Ishikawa (cell line): ENCODE measurements around the gene CDT1.

ENCODE experiments used
- CEBPB ChIP-seq: IDR thresholded peaks from 2 replicates; pipeline ENCODE4 v1.6.1; 2012
- EP300 ChIP-seq: IDR thresholded peaks from 2 replicates; pipeline ENCODE4 v1.6.1; 2012; ENCODE audit warnings: borderline replicate concordance
- MAX ChIP-seq: IDR thresholded peaks from 2 replicates; pipeline ENCODE4 v1.6.1; 2012
- NFIC ChIP-seq: IDR thresholded peaks from 2 replicates; pipeline ENCODE4 v1.6.1; 2012
- RAD21 ChIP-seq: IDR thresholded peaks from 2 replicates; pipeline ENCODE4 v1.6.1; 2012; ENCODE audit warnings: low read depth
- TEAD4 ChIP-seq: IDR thresholded peaks from 2 replicates; pipeline ENCODE4 v1.6.1; 2012
- YY1 ChIP-seq: IDR thresholded peaks from 2 replicates; pipeline ENCODE4 v1.6.1; 2012; ENCODE audit warnings: low read depth

GRCh38 chr16:88807626-88808453 lies 4.3 kb downstream of the CDT1 start:
- no peak for TF ChIP-seq EP300
- TF ChIP-seq RAD21 = no peak
- TF ChIP-seq NFIC = no peak
- TF ChIP-seq YY1 = no peak
- no peak for TF ChIP-seq TEAD4
- no peak for TF ChIP-seq CEBPB
- no peak for TF ChIP-seq MAX
